ENCODE results near the gene GNB5.
"Not testable (repeated sequence)": the region's sequence is repeated elsewhere in the genome, so short reads cannot be mapped to it uniquely, and the experiment has no call there.

The GNB5 gene

GRCh38 chr15:52191207-52191606 is at the start of gene GNB5:
Gene GNB5, minus strand, starts transcription at chr15:52191392. Its CDS starts 6,716 bp downstream, at chr15:52184676.
- no peak for DNase-seq

- DNase-seq, result no peak
Observed at GRCh38 chr15:52240166-52240565, 49.0 kb upstream of the GNB5 start.

- DNase-seq, result not testable (repeated sequence)
Observed at GRCh38 chr15:52238989-52239525, 47.9 kb upstream of the GNB5 start.

GRCh38 chr15:52238149-52238548 is 47.0 kb upstream of the GNB5 start:
- DNase-seq, result no peak

- DNase-seq, result no peak
Observed at GRCh38 chr15:52236013-52236412, 44.8 kb upstream of the GNB5 start.

- no peak for DNase-seq
Observed at GRCh38 chr15:52234596-52235541, 43.7 kb upstream of the GNB5 start.

GRCh38 chr15:52233405-52233804 is 42.2 kb upstream of the GNB5 start:
- DNase-seq, result no peak

GRCh38 chr15:52232327-52232726 is 41.1 kb upstream of the GNB5 start:
- DNase-seq, result no peak

GRCh38 chr15:52230073-52230472 is 38.9 kb upstream of the GNB5 start:
- DNase-seq, result no peak

- DNase-seq, result no peak
Observed at GRCh38 chr15:52228921-52229320, 37.7 kb upstream of the GNB5 start.

- DNase-seq, result peak; percentile 70
Observed at GRCh38 chr15:52227456-52227855, 36.3 kb upstream of the GNB5 start.

GRCh38 chr15:52225230-52225629 is 34.0 kb upstream of the GNB5 start:
- DNase-seq, result no peak

- no peak for DNase-seq
Observed at GRCh38 chr15:52224211-52224610, 33.0 kb upstream of the GNB5 start.

- DNase-seq, result no peak
Observed at GRCh38 chr15:52221730-52222129, 30.5 kb upstream of the GNB5 start.

- DNase-seq, result no peak
Observed at GRCh38 chr15:52220937-52221660, 29.9 kb upstream of the GNB5 start.

GRCh38 chr15:52220251-52220650 is 29.1 kb upstream of the GNB5 start:
- DNase-seq, result no peak

- no peak for DNase-seq
Observed at GRCh38 chr15:52218816-52219215, 27.6 kb upstream of the GNB5 start.

- no peak for DNase-seq
Observed at GRCh38 chr15:52218371-52218770, 27.2 kb upstream of the GNB5 start.

GRCh38 chr15:52217186-52217585 is 26.0 kb upstream of the GNB5 start:
- no peak for DNase-seq

GRCh38 chr15:52214553-52214952 is 23.4 kb upstream of the GNB5 start:
- DNase-seq, result no peak

- DNase-seq, result no peak
Observed at GRCh38 chr15:52213206-52213605, 22.0 kb upstream of the GNB5 start.

GRCh38 chr15:52208306-52208946 is 17.2 kb upstream of the GNB5 start:
- peak; percentile 43 for DNase-seq

GRCh38 chr15:52207191-52207590 is 16.0 kb upstream of the GNB5 start:
- no peak for DNase-seq

All from femur (tissue), 1 donor.